OCI-LY1 (cell line): Measurements from ENCODE around the gene RNF214.

Experiments used
- H2AFZ ChIP-seq: fragments of 200-600 bp; sonication (generic), shearing (Covaris generic); 2 replicates; pipeline ENCODE4 v1.6.0; 2014; ENCODE audit warnings: antibody characterized with exemption, mild to moderate bottlenecking, low read length
- H3F3A ChIP-seq: fragments of 200-600 bp; sonication (generic), shearing (Covaris generic); 2 replicates; pipeline ENCODE4 v1.6.0; 2014; ENCODE audit warnings: mild to moderate bottlenecking, antibody characterized with exemption, low read length, moderate library complexity; ENCODE audit not compliant: insufficient read depth
- H3K27ac ChIP-seq: fragments of 200-600 bp; sonication (generic); 2 replicates; pipeline ENCODE4 v1.5.1; 2014; ENCODE audit warnings: low read length, mixed run types, mild to moderate bottlenecking, low read depth; ENCODE audit not compliant: poor library complexity, severe bottlenecking
- H3K27me3 ChIP-seq: fragments of 200-600 bp; sonication (generic); 2 replicates; pipeline ENCODE4 v1.6.0; 2014; ENCODE audit warnings: antibody characterized with exemption, mild to moderate bottlenecking, low read length, moderate library complexity; ENCODE audit not compliant: insufficient read depth
- H3K36me3 ChIP-seq: fragments of 200-600 bp; sonication (generic); 2 replicates; pipeline ENCODE4 v1.6.1; 2014; ENCODE audit warnings: mild to moderate bottlenecking, antibody characterized with exemption, low read length, moderate library complexity, mixed read lengths; ENCODE audit not compliant: insufficient read depth
- H3K4me1 ChIP-seq: fragments of 200-600 bp; sonication (generic); 2 replicates; pipeline ENCODE4 v1.5.1; 2014; ENCODE audit warnings: mild to moderate bottlenecking, low read length, moderate library complexity; ENCODE audit not compliant: insufficient read depth, severe bottlenecking
- H3K4me2 ChIP-seq: fragments of 200-600 bp; sonication (generic), shearing (Covaris generic); 2 replicates; pipeline ENCODE4 v1.6.1; 2014; ENCODE audit warnings: low read length
- H3K4me3 ChIP-seq: fragments of 200-600 bp; sonication (generic); 2 replicates; pipeline ENCODE4 v1.5.1; 2014; ENCODE audit warnings: low read length, low read depth, mild to moderate bottlenecking, mixed read lengths; ENCODE audit not compliant: poor library complexity, severe bottlenecking
- H3K79me2 ChIP-seq: fragments of 200-600 bp; shearing (Covaris generic); 2 replicates; pipeline ENCODE4 v1.6.1; 2016; ENCODE audit warnings: mixed run types, low read length, mixed read lengths; ENCODE audit not compliant: insufficient read depth
- H3K9ac ChIP-seq: fragments of 200-600 bp; sonication (generic), shearing (Covaris generic); 2 replicates; pipeline ENCODE4 v1.6.1; 2014; ENCODE audit warnings: mild to moderate bottlenecking, low read length, mixed read lengths
- H3K9me2 ChIP-seq: fragments of 200-600 bp; sonication (generic), shearing (Covaris generic); 2 replicates; pipeline ENCODE4 v1.6.1; 2014; ENCODE audit warnings: low read depth, mild to moderate bottlenecking, low read length, mixed read lengths
- H3K9me3 ChIP-seq: fragments of 200-600 bp; shearing (Covaris generic); 2 replicates; pipeline ENCODE4 v1.6.1; 2014; ENCODE audit warnings: low read length, mixed read lengths
- H4K20me1 ChIP-seq: fragments of 200-600 bp; sonication (generic), shearing (Covaris generic); 2 replicates; pipeline ENCODE4 v1.6.0; 2016; ENCODE audit warnings: mild to moderate bottlenecking, low read length; ENCODE audit not compliant: insufficient read depth
- CTCF ChIP-seq: fragments of 200-600 bp; sonication (generic), shearing (Covaris generic); IDR thresholded peaks from 2 replicates; pipeline ENCODE4 v1.5.1; 2017; ENCODE audit warnings: mild to moderate bottlenecking, antibody characterized with exemption, low read length, moderate library complexity, mixed read lengths
- EZH2 ChIP-seq: fragments of 200-600 bp; sonication (generic), shearing (Covaris generic); IDR thresholded peaks from 2 replicates; pipeline ENCODE4 v1.8.0; 2017; ENCODE audit warnings: borderline replicate concordance, mixed run types, mild to moderate bottlenecking, antibody characterized with exemption, low read length, moderate library complexity, mixed read lengths

The RNF214 gene

GRCh38 chr11:117286588-117286987 lies 54.1 kb downstream of the RNF214 start:
- Histone ChIP-seq H3K9ac (no peak overlapping the region), H3K4me3 (no peak overlapping the region), H3K9me2 (no peaks in the 10 kb centered on the region), H2AFZ (no peak overlapping the region), H3K27me3 (no peaks in the 10 kb centered on the region), H3K4me1 (no peaks in the 10 kb centered on the region), H3K9me3 (no peaks in the 10 kb centered on the region), H4K20me1 (no peaks in the 10 kb centered on the region), H3F3A (no peaks in the 10 kb centered on the region), H3K36me3 (peaks cover 7% of the 10 kb centered on the region; the same call in 1 of the 2 replicates), H3K27ac (no peak overlapping the region), H3K79me2 (no peaks in the 10 kb centered on the region), H3K4me2 (no peak overlapping the region)
- TF ChIP-seq EZH2 (no peak), CTCF (no peak)

- no peaks in the 10 kb centered on the region for H3K9me3 ChIP-seq
- H3K79me2 ChIP-seq = no peaks in the 10 kb centered on the region
- TF ChIP-seq EZH2 (no peak), CTCF (no peak)
- H3K27me3 ChIP-seq = no peaks in the 10 kb centered on the region
- H3K9ac ChIP-seq = no peak overlapping the region
- H3K4me1 ChIP-seq = no peaks in the 10 kb centered on the region
- H3K4me2 ChIP-seq = no peak overlapping the region
- H3K4me3 ChIP-seq = no peak overlapping the region
- no peaks in the 10 kb centered on the region for H3K9me2 ChIP-seq
- no peaks in the 10 kb centered on the region for H4K20me1 ChIP-seq
- H2AFZ ChIP-seq = no peak overlapping the region
- H3K27ac ChIP-seq = no peak overlapping the region
- H3K36me3 ChIP-seq = peaks cover 6% of the 10 kb centered on the region; the same call in 1 of the 2 replicates
- no peaks in the 10 kb centered on the region for H3F3A ChIP-seq
Measured at GRCh38 chr11:117287668-117288067, 55.2 kb downstream of the RNF214 start.

- Histone ChIP-seq H2AFZ (no peak overlapping the region), H3K79me2 (no peaks in the 10 kb centered on the region), H3K4me3 (no peak overlapping the region), H3K9me3 (no peaks in the 10 kb centered on the region), H3F3A (no peaks in the 10 kb centered on the region), H3K4me1 (no peaks in the 10 kb centered on the region), H3K4me2 (no peak overlapping the region), H3K9ac (no peak overlapping the region), H3K27me3 (no peaks in the 10 kb centered on the region), H3K36me3 (peaks cover 4% of the 10 kb centered on the region; the same call in 1 of the 2 replicates), H4K20me1 (no peaks in the 10 kb centered on the region), H3K27ac (no peak overlapping the region), H3K9me2 (no peaks in the 10 kb centered on the region)
- TF ChIP-seq CTCF (no peak), EZH2 (no peak)
Measured at GRCh38 chr11:117289795-117290194, 57.3 kb downstream of the RNF214 start.
